SK-N-SH (cell line): Measurements from ENCODE around the gene MRPL46. TPM values are rescaled to one million over a fixed set of nuclear protein-coding genes. Genes with fewer than 3 reads are reported as not detected.
"Not testable (repeated sequence)": the region's sequence is repeated elsewhere in the genome, so short reads cannot be mapped to it uniquely, and the experiment has no call there.

ENCODE experiments used
- CTCF ChIA-PET: fragments of 300-600, 350-600 bp; formaldehyde crosslinking; extraction: SDS; loops from one replicate; lab custom pipeline; 2021; lab: Yijun Ruan, JAX
- POLR2A ChIA-PET: fragments of 350-600 bp; sonication (Branson Sonifier 250); formaldehyde crosslinking; extraction: SDS; loops from one replicate; lab custom pipeline; 2020; ENCODE audit warnings: antibody characterized with exemption, inconsistent platforms; lab: Yijun Ruan, JAX
- DNase-seq: peaks from one replicate; pipeline ENCODE4 v3.0.0; 2012
- H2AFZ ChIP-seq: fragments of 200-600 bp; sonication (generic); 2 replicates; pipeline ENCODE4 v1.8.1; 2016; ENCODE audit warnings: antibody characterized with exemption, mild to moderate bottlenecking, low read depth
- H3F3A ChIP-seq: fragments of 200-600 bp; sonication (generic); replicated peaks from 2 replicates; pipeline ENCODE3; 2016; ENCODE audit warnings: antibody characterized with exemption, mild to moderate bottlenecking; ENCODE audit not compliant: insufficient read depth
- H3K27ac ChIP-seq, 2 experiments: fragments of 200-500 bp in 1 of 2; fragments of 200-600 bp in 1 of 2; sonication (Bioruptor generic) in 1 of 2; sonication (generic), shearing (Covaris generic) in 1 of 2; 2 replicates each; pipeline versions ENCODE4 v1.5.1 to v1.6.1; 2014 to 2016; ENCODE audit warnings: low read depth in 2 of 2, inconsistent platforms in 1 of 2, low read length in 1 of 2, mild to moderate bottlenecking in 1 of 2, mixed read lengths in 1 of 2
- H3K27me3 ChIP-seq: fragments of 200-600 bp; sonication (generic), shearing (Covaris generic); 2 replicates; pipeline ENCODE4 v1.6.1; 2016; ENCODE audit warnings: mixed run types; ENCODE audit not compliant: insufficient read depth
- H3K36me3 ChIP-seq, 2 experiments: fragments of 200-500 bp in 1 of 2; fragments of 200-600 bp in 1 of 2; sonication (Bioruptor generic) in 1 of 2; sonication (generic) in 1 of 2; replicated peaks in 1 of 2; 2 replicates each; pipeline versions ENCODE3 to v1.5.1; 2014 to 2016; ENCODE audit warnings: low read length in 1 of 2, mild to moderate bottlenecking in 1 of 2; ENCODE audit not compliant: insufficient read depth in 2 of 2, control insufficient read depth in 1 of 2
- H3K4me1 ChIP-seq, 2 experiments: fragments of 200-500 bp in 1 of 2; fragments of 200-600 bp in 1 of 2; sonication (Bioruptor generic) in 1 of 2; sonication (generic), shearing (Covaris generic) in 1 of 2; 2 replicates each; pipeline versions ENCODE4 v1.5.1 to v1.6.1; 2014 to 2016; ENCODE audit warnings: low read depth in 1 of 2, low read length in 1 of 2, mixed run types in 1 of 2; ENCODE audit not compliant: insufficient read depth in 2 of 2, control insufficient read depth in 1 of 2
- H3K4me2 ChIP-seq: fragments of 200-600 bp; sonication (generic), shearing (Covaris generic); 2 replicates; pipeline ENCODE4 v1.6.1; 2017; ENCODE audit warnings: mixed run types
- H3K4me3 ChIP-seq, 2 experiments: fragments of 200-500 bp in 1 of 2; fragments of 200-600 bp in 1 of 2; sonication (Bioruptor generic) in 1 of 2; sonication (generic), shearing (Covaris generic) in 1 of 2; 2 replicates each; pipeline versions ENCODE4 v1.5.1 to v1.8.1; 2014 to 2016; ENCODE audit warnings: low read depth in 2 of 2, inconsistent platforms in 1 of 2, low read length in 1 of 2, mild to moderate bottlenecking in 1 of 2, mixed read lengths in 1 of 2, moderate library complexity in 1 of 2
- H3K79me2 ChIP-seq: fragments of 200-600 bp; sonication (generic); 2 replicates; pipeline ENCODE4 v1.8.1; 2017; ENCODE audit warnings: mild to moderate bottlenecking; ENCODE audit not compliant: insufficient read depth
- H3K9ac ChIP-seq: fragments of 200-600 bp; sonication (generic); 2 replicates; pipeline ENCODE4 v1.6.1; 2017; ENCODE audit warnings: mixed run types
- H3K9me2 ChIP-seq: fragments of 200-600 bp; sonication (generic); 2 replicates; pipeline ENCODE4 v1.6.1; 2017; ENCODE audit warnings: mixed run types
- H3K9me3 ChIP-seq: fragments of 200-600 bp; sonication (generic); 2 replicates; pipeline ENCODE4 v1.6.1; 2017; ENCODE audit warnings: mixed run types, mild to moderate bottlenecking, moderate library complexity
- H4K20me1 ChIP-seq: fragments of 200-600 bp; sonication (generic); 2 replicates; pipeline ENCODE4 v1.6.1; 2017; ENCODE audit warnings: mild to moderate bottlenecking, mixed run types; ENCODE audit not compliant: insufficient read depth
- ELF1 ChIP-seq: IDR thresholded peaks from 2 replicates; pipeline ENCODE4 v1.4.0; 2012
- EP300 ChIP-seq, 2 experiments: IDR thresholded peaks; 2 replicates each; pipeline versions ENCODE4 v1.4.0 to v1.6.1; 2012; ENCODE audit warnings: borderline replicate concordance in 1 of 2, low read depth in 1 of 2, low read length in 1 of 2
- EZH2phosphoT487 ChIP-seq: fragments of 200-600 bp; sonication (generic); IDR thresholded peaks from 2 replicates; pipeline ENCODE4 v1.6.1; 2017; ENCODE audit warnings: low read depth, mixed run types, mild to moderate bottlenecking, antibody characterized with exemption, moderate library complexity, borderline replicate concordance
- GABPA ChIP-seq: IDR thresholded peaks from 2 replicates; pipeline ENCODE4 v1.4.0; 2012; ENCODE audit warnings: low read depth, mild to moderate bottlenecking
- GATA2 ChIP-seq: sonication (generic); formaldehyde crosslinking; IDR thresholded peaks from 2 replicates; pipeline ENCODE4 v1.5.0; 2020; ENCODE audit warnings: mild to moderate bottlenecking, missing genetic modification reagents
- MEF2A ChIP-seq: IDR thresholded peaks from 2 replicates; pipeline ENCODE4 v1.4.0; 2012; ENCODE audit warnings: low read depth, borderline replicate concordance
- MXI1 ChIP-seq: IDR thresholded peaks from 2 replicates; pipeline ENCODE4 v1.6.1; 2012; ENCODE audit warnings: mild to moderate bottlenecking, low read depth, low read length, improper control_type of control experiment
- NFIC ChIP-seq: IDR thresholded peaks from 2 replicates; pipeline ENCODE4 v1.4.0; 2012; ENCODE audit warnings: borderline replicate concordance
- NRF1 ChIP-seq: IDR thresholded peaks from 2 replicates; pipeline ENCODE4 v1.6.1; 2012; ENCODE audit warnings: low read depth, mild to moderate bottlenecking, low read length
- SIN3A ChIP-seq: IDR thresholded peaks from 2 replicates; pipeline ENCODE4 v1.6.1; 2012; ENCODE audit warnings: low read depth, mild to moderate bottlenecking, low read length, moderate library complexity, borderline replicate concordance
- TAF1 ChIP-seq: IDR thresholded peaks from 2 replicates; pipeline ENCODE4 v1.6.1; 2012; ENCODE audit warnings: low read depth, mild to moderate bottlenecking, low read length, moderate library complexity, borderline replicate concordance
- TCF12 ChIP-seq: IDR thresholded peaks from 2 replicates; pipeline ENCODE4 v1.4.0; 2012
- TEAD4 ChIP-seq: IDR thresholded peaks from 2 replicates; pipeline ENCODE4 v1.4.0; 2012; ENCODE audit warnings: mild to moderate bottlenecking, borderline replicate concordance; ENCODE audit not compliant: insufficient read depth
- USF1 ChIP-seq: IDR thresholded peaks from 2 replicates; pipeline ENCODE4 v1.4.0; 2012; ENCODE audit warnings: low read depth, borderline replicate concordance
- YY1 ChIP-seq: IDR thresholded peaks from 2 replicates; pipeline ENCODE4 v1.4.0; 2012; ENCODE audit warnings: low read depth, mild to moderate bottlenecking
- WGBS: methylation state at CpG from one replicate; pipeline ENCODE4 v1.1.6; 2017; ENCODE audit warnings: low lambda C conversion rate; 5-methylcytosine and 5-hydroxymethylcytosine counted together
- polyA plus RNA-seq, 3 experiments: library from polyadenylated mRNA; depleted of rRNA; stranded (reverse); fragments of >200 nt; gene quantifications; 2 replicates each; pipeline ENCODE4 v1.2.3, GENCODE V29; 2012
- TF ChIP-seq, protein P1 (sequence below): fragments of 200-600 bp; sonication (generic); IDR thresholded peaks from 2 replicates; pipeline ENCODE4 v1.6.1; 2017; ENCODE audit warnings: antibody characterized with exemption, mild to moderate bottlenecking, moderate library complexity
- TF ChIP-seq, protein P2 (sequence below): fragments of 150-350 bp; IDR thresholded peaks from 2 replicates; pipeline ENCODE4 v1.6.1; 2017; ENCODE audit warnings: antibody characterized with exemption, low read length, low read depth, borderline replicate concordance

MRPL46 gene
- polyA plus RNA-seq, 1 of the 3 experiments (the other 2 are of a cell fraction): 33.8 TPM

GRCh38 chr15:88438181-88438580 lies 29.0 kb downstream of the MRPL46 start:
- no peaks in the 10 kb centered on the region for H4K20me1 ChIP-seq
- no peaks in the 10 kb centered on the region for H3K27me3 ChIP-seq
- H3K4me1 ChIP-seq: no peaks in the 10 kb centered on the region
- no peak for DNase-seq
- ChIA-PET CTCF (interaction anchor here (1.0 to 2.4 kb wide), 3 partner anchors 12 to 191 kb away, joined by 3 to 10 read pairs (median 8); no protein-coding TSS in a partner anchor), POLR2A (no interaction called here)
- no peak overlapping the region for H3K4me3 ChIP-seq
- no peaks in the 10 kb centered on the region for H3K36me3 ChIP-seq
- 31% methylated on average over 5 of the region's 5 CpGs for WGBS
- no peak overlapping the region for H2AFZ ChIP-seq
- no peaks in the 10 kb centered on the region for H3K9me3 ChIP-seq
- TF ChIP-seq YY1: no peak
- TF ChIP-seq MXI1: no peak
- TF ChIP-seq, all 33 proteins: peak for 0
- H3K9ac ChIP-seq: no peak overlapping the region
- no peaks in the 10 kb centered on the region for H3K9me2 ChIP-seq
- no peaks in the 10 kb centered on the region for H3K79me2 ChIP-seq
- no peaks in the 10 kb centered on the region for H3F3A ChIP-seq
- 0 out of 2 replicates have a peak overlapping the region, but pooled peaks have one; percentile 24 for H3K4me2 ChIP-seq
- H3K27ac ChIP-seq: no peak overlapping the region

DNA sequence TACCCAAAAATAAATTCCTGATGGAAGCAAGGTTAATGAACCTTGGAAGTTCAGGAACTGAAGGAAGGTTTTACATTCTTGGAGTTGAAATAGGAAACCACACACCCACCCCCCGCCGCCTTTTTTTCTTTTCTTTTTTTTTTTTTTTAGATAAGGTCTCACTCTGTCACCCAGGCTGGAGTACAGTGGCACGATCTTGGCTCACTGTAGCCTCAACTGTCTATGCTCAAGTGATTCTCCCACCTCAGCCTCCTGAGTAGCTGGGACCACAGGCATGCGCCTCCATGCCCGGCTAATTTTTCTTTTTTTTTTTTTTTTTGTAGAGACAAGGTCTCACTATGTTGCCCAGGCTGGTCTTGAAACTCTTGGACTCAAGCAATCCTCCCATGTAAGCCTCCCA lies 33.1 kb downstream of the MRPL46 start:
- 72% methylated on average over 5 of the region's 5 CpGs for WGBS
- H4K20me1 ChIP-seq, DNase-seq, H2AFZ ChIP-seq, H3K4me3 ChIP-seq, H3K9me2 ChIP-seq, H3K27ac ChIP-seq, H3K4me1 ChIP-seq, H3K4me2 ChIP-seq, H3K9me3 ChIP-seq, H3K36me3 ChIP-seq, H3K79me2 ChIP-seq, H3K27me3 ChIP-seq, H3K9ac ChIP-seq, POLR2A ChIA-PET, H3F3A ChIP-seq: not testable (repeated sequence)
- CTCF ChIA-PET: interaction anchor here (3.4 kb wide), 1 partner anchor 16 kb away, joined by 18 read pairs; no protein-coding TSS in a partner anchor

DNA sequence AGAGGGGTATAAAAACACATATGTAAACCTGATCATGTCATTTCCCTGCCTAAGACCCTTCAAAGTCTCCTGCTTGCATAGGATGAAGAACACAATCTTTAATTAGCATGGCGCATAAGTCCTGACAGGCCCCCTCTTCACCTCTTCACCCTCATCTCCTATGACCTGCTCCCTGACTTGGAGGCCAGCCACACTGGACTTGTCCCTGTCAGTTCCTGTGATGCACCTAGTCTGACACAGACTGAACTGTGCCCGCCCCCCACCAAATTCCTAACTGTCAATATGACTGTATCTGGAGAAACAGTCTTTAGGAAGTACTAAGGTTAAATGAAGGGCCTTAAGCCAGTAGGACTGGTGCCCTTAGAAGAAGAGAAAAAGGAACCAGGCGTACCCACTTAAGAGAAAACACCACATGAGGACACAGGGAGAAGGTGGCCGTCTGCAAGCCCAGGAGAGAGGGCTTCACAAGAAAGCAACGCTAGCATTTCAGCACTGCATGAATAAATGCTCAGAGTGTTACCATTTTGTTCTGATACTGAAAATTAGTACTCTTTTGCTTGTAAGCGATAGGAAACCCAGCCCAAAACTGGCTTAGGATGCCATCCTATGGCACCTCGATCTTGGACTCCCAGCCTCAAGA lies 34.0 kb downstream of the MRPL46 start:
- Histone ChIP-seq H3K9me3 (no peaks in the 10 kb centered on the region), H4K20me1 (no peaks in the 10 kb centered on the region), H3K9ac (no peak overlapping the region), H2AFZ (no peak overlapping the region), H3K4me2 (no peak overlapping the region), H3F3A (no peaks in the 10 kb centered on the region), H3K36me3 (no peaks in the 10 kb centered on the region), H3K9me2 (no peaks in the 10 kb centered on the region), H3K4me3 (no peak overlapping the region), H3K27ac (no peak overlapping the region), H3K27me3 (no peaks in the 10 kb centered on the region), H3K4me1 (peaks cover 0 to 12% of the 10 kb centered on the region in 2 experiments; a peak in 2 of 4 replicates), H3K79me2 (no peaks in the 10 kb centered on the region)
- 54% methylated on average over 7 of the region's 7 CpGs for WGBS
- no peak for DNase-seq
- POLR2A ChIA-PET: no interaction called here
- CTCF ChIA-PET: interaction anchor here (1.1 to 3.4 kb wide), 2 partner anchors 17 to 159 kb away, joined by 4 to 18 read pairs; no protein-coding TSS in a partner anchor
- TF ChIP-seq USF1: no peak
- TF ChIP-seq EZH2phosphoT487: no peak
- TF ChIP-seq ELF1: no peak
- TF ChIP-seq MEF2A: no peak
- no peak for TF ChIP-seq SIN3A
- TF ChIP-seq GATA2: no peak
- no peak for TF ChIP-seq MXI1
- TF ChIP-seq TEAD4: no peak
- no peak for TF ChIP-seq TAF1
- TF ChIP-seq GABPA: no peak
- TF ChIP-seq EP300 (IDR thresholded peaks at IDR 0.05; ENCODE audit: borderline replicate concordance in 1 of 2, low read depth in 1 of 2, low read length in 1 of 2): no peak
- TF ChIP-seq, protein P1, sequence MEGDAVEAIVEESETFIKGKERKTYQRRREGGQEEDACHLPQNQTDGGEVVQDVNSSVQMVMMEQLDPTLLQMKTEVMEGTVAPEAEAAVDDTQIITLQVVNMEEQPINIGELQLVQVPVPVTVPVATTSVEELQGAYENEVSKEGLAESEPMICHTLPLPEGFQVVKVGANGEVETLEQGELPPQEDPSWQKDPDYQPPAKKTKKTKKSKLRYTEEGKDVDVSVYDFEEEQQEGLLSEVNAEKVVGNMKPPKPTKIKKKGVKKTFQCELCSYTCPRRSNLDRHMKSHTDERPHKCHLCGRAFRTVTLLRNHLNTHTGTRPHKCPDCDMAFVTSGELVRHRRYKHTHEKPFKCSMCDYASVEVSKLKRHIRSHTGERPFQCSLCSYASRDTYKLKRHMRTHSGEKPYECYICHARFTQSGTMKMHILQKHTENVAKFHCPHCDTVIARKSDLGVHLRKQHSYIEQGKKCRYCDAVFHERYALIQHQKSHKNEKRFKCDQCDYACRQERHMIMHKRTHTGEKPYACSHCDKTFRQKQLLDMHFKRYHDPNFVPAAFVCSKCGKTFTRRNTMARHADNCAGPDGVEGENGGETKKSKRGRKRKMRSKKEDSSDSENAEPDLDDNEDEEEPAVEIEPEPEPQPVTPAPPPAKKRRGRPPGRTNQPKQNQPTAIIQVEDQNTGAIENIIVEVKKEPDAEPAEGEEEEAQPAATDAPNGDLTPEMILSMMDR: no peak
- no peak for TF ChIP-seq NFIC
- no peak for TF ChIP-seq NRF1
- TF ChIP-seq TCF12: no peak
- TF ChIP-seq, protein P2, sequence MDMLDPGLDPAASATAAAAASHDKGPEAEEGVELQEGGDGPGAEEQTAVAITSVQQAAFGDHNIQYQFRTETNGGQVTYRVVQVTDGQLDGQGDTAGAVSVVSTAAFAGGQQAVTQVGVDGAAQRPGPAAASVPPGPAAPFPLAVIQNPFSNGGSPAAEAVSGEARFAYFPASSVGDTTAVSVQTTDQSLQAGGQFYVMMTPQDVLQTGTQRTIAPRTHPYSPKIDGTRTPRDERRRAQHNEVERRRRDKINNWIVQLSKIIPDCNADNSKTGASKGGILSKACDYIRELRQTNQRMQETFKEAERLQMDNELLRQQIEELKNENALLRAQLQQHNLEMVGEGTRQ: no peak
